ENCODE data around the gene ILKAP.

The ILKAP gene

DNA sequence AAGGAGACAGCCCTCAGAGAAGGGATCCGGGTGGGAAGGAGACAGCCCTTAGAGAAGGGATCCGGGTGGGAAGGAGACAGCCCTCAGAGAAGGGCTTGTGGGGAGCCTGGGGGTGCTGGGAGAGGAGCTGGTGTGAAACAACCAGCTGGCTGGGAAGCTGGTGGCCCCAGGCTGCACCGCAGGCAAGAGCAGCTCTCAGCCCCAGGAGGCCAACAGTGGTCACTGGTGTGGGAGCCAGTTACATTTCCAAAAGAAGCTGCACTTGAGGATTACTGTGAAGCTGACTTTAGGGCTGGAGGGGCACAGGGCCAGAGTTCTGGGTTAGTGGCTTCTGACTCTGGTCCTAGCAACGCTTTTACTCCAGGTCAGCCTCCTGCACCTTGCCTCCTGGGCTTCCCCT lies 33.1 kb upstream of the ILKAP start:
- DNase-seq (ENCODE audit: low spot score): no peak

GRCh38 chr2:238235856-238236255 lies 32.4 kb upstream of the ILKAP start:
- no peak for DNase-seq (ENCODE audit: low spot score)

- no peak for DNase-seq (ENCODE audit: low spot score)
Measured at GRCh38 chr2:238235331-238235732, 31.8 kb upstream of the ILKAP start.

- no peak for DNase-seq (ENCODE audit: low spot score)
Measured at GRCh38 chr2:238233625-238234024, 30.1 kb upstream of the ILKAP start.

GRCh38 chr2:238231809-238232208 lies 28.3 kb upstream of the ILKAP start:
- DNase-seq (ENCODE audit: low spot score): no peak

DNA sequence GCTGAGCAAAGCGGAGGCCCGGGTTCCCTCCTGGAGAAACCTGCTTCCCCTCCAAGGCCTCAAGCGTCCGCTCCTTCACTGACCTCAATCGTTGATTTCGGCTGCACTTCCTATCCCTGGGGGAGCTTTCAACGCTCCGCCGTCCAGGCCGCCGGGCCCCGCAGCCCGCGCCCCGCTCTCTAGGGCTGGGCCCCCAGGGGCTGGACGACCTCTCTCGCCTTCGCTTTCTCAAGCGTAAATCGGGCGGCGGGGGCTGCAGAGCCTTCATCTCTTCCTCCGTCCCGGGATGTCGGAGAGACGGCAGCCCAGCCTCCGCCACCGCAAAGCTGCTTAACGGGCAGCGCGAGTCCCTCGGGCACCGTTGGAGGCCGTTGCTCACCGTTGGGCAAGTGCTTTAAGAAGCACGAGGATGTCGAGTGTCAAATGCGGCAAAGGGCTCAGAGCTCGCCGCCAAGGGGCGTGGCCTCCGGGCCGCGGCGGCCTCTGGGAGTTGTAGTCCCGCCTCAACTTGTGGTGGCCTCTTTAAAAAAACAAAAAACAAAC lies 27.8 kb upstream of the ILKAP start:
- peak; percentile 56 for DNase-seq (ENCODE audit: low spot score)

- no peak for DNase-seq (ENCODE audit: low spot score)
Measured at GRCh38 chr2:238230699-238231098, 27.2 kb upstream of the ILKAP start.

DNA sequence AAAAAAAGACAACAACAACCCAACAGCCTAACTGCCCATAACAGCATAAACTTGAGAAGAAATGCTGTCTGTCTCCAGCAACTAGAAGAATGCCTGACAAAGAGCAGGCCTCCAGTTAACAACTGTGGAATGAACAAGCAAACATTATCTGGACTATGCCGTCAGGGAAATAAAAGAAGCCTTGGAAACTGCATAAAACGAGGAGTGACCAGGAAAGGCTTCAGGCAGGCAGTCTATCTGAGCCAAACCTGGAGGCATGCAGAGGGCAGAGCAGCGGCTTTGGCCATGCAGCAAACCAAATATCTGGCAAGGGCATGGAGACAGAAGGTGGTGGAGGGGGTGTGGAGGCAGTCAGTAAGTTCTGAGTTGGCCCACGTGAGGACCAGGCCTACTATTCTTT lies 25.2 kb upstream of the ILKAP start:
- DNase-seq (ENCODE audit: low spot score): no peak

DNA sequence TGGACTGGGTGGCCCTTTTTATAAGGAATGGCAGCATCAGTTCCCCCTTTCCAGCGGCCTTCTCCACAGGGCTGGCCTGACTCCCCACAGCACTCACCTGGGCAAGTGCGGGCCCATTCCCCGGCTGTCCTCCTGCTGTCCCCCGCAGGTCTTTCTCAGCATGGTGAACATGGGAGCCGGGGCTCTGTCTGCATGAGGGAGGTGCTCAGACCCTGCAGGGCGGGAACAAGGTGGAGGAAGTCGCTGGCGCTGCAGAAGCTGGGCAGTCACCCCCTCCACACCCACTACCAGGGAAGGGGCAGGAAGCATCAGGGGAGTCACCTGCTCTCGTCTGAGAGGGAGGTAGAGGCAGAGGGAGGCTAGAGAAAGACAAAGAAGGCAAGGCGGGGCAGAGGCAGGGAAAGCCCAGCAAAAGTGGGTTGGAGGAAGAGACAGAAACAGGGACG lies 24.1 kb upstream of the ILKAP start:
- no peak for DNase-seq (ENCODE audit: low spot score)

- DNase-seq (ENCODE audit: low spot score): no peak
Measured at GRCh38 chr2:238226698-238227586, 23.4 kb upstream of the ILKAP start.

- DNase-seq (ENCODE audit: low spot score): no peak
Measured at GRCh38 chr2:238225911-238226697, 22.6 kb upstream of the ILKAP start.

DNA sequence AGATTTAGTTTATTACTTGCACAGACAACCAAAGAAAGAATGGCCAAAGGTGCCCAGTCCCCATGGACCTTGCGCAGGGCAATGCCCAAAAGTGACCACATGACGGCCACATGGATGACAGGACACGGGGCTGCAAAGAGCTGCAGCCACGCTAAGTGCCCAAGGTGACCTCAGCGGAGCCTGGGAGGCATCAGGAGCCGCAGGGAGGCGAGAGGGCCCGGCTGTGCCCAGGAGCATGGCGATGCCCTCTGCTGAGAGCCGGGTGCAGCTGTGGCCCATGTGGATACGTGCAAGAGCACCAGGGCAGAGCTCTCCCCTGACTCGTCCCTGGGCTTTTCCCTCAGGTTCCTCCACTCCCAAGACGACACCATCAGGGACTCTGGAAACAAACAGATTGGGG lies 21.6 kb upstream of the ILKAP start:
- DNase-seq (ENCODE audit: low spot score): no peak

- no peak for DNase-seq (ENCODE audit: low spot score)
Measured at GRCh38 chr2:238224356-238225035, 21.0 kb upstream of the ILKAP start.

DNA sequence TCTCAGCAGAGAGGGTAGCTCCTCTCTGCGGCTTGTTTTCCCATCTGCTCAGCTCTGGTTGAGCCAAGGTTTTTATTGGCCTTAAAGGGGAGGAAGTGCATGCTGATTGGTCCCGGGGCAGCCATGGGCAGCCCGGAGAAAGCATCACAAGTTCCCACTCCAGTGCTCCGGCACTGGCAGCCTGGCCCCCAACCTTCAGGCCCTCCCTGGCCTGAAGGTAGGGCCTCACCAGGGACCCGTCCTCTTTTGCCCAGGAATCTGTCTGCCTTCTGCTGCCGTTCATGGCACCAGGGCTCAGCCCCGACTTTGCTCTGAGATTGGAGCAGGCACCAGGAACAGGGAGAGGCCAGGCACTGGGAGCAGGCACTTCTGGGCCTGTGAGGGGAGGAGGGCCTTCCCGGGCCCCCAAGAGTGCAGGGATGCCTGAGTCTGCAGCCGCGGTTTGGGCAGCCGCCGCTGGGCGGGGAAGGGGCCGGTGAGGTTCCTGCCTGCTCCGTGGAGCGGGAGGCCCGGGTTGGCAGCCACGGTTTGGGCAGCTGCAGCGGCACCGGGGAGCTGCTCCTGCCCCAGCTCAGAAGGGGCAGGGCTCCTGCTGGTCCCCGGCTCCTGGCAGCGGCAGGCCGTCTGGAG lies 17.5 kb upstream of the ILKAP start:
- DNase-seq (ENCODE audit: low spot score): no peak

GRCh38 chr2:238220274-238220891 lies 16.9 kb upstream of the ILKAP start:
- DNase-seq (ENCODE audit: low spot score): no peak

DNA sequence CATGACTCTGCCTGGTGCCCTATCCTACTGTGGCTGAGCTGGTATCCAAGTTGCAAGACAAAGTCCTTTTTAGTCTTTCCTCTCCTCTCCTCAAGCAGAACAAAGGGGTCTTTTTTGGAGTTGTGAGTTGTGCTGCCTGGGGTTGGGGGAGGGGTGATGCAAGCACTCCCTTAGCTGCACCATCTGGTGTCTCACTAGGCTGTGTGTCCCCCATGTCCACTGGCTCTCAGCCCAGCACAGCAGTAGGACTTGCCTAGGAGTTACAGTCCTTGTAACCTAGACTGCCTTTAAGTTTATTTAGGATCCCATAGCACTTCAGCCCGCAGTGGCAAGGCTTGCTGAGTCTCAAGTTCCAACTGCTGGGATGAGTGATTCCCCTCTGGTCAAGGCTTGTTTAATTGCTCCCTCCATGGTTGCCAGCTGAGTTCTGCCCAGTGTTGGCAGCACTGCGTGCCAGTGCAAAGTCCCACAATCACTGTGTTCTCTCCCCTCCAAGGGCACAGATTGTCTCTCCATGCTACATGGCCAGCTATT lies 13.2 kb upstream of the ILKAP start:
- no peak for DNase-seq (ENCODE audit: low spot score)

GRCh38 chr2:238207006-238207405 lies 3.5 kb upstream of the ILKAP start:
- no peak for DNase-seq (ENCODE audit: low spot score)

GRCh38 chr2:238203973-238204683 lies 633 bp upstream of the ILKAP start:
- no peak for DNase-seq (ENCODE audit: low spot score)

DNA sequence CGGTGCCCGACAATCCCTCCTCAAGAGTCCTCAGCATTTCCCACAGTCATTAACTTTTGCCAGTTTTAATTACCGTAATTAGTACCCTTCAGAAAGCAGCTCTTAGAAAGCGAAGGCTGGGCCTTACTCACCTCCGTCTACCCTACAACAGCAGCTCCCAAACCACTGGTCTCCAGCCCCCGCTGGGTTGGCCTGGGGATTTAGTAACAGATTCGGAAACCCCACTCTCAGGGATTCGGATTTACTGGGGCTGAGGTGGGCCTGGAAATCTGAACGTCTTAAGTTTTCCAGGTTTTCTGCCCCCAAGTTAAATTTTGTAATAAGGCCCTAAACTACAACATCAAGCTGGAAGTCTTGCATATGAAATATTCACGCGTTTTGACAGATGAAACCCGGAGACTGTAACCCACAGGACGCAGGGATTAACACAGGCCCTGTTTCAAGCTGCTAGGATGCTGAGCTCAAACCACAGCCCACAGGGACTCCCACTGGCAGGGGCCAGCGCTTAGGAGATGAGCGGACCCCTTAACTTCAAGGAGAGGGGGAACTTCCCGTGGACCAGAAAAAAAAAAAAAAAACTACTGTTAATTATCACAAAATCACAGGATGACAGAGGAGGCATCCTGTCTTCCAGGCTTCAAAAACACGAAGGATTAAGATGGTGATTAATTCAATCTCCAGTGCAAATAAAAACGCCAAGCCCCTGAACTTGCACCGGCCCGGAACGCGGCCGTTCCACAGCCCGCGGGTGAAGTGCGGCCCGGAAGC lies 985 bp downstream of the ILKAP start:
- peak; percentile 8 for DNase-seq (ENCODE audit: low spot score)

GRCh38 chr2:238190445-238190844 lies 13.1 kb downstream of the ILKAP start:
- no peak for DNase-seq (ENCODE audit: low spot score)

All from kidney capillary endothelial cell (primary cell).